GM23338 (cell line): ENCODE results near the gene NECTIN1. TPM values are rescaled to one million over a fixed set of nuclear protein-coding genes. Genes with fewer than 3 reads are reported as not detected.
A peak's percentile ranks its signal among the peaks of the same experiment; 100 is the strongest.

Experiments
- ATAC-seq: fragments of 200-7000 bp; cut with Tn5 transposase; 3 replicates; pipeline ENCODE4 v1.9.1; 2020
- DNase-seq: peaks from one replicate; pipeline ENCODE4 v3.0.0-alpha.2; 2015; ENCODE audit warnings: low spot score
- H2AFZ ChIP-seq: fragments of 200-600 bp; sonication (generic); 2 replicates; pipeline ENCODE4 v1.8.0; 2016; ENCODE audit warnings: antibody characterized with exemption, mild to moderate bottlenecking, moderate library complexity
- H3F3A ChIP-seq: fragments of 200-600 bp; sonication (generic); replicated peaks from 2 replicates; pipeline ENCODE4 v1.8.0; 2017; ENCODE audit warnings: antibody characterized with exemption, mixed run types, low read depth
- H3K27ac ChIP-seq: fragments of 200-600 bp; sonication (generic); 2 replicates; pipeline ENCODE4 v1.6.1; 2016; ENCODE audit warnings: low read depth
- H3K27me3 ChIP-seq: fragments of 200-600 bp; sonication (generic); 2 replicates; pipeline ENCODE4 v1.8.0; 2016; ENCODE audit warnings: mild to moderate bottlenecking, mixed run types, moderate library complexity; ENCODE audit not compliant: insufficient read depth
- H3K36me3 ChIP-seq: fragments of 200-600 bp; sonication (generic); 2 replicates; pipeline ENCODE4 v1.8.0; 2016; ENCODE audit warnings: mild to moderate bottlenecking; ENCODE audit not compliant: insufficient read depth
- H3K4me1 ChIP-seq: fragments of 200-600 bp; sonication (generic); 2 replicates; pipeline ENCODE4 v1.8.0; 2016; ENCODE audit warnings: mild to moderate bottlenecking, moderate library complexity; ENCODE audit not compliant: insufficient read depth
- H3K4me2 ChIP-seq: fragments of 200-600 bp; sonication (generic); 2 replicates; pipeline ENCODE4 v1.7.1; 2017; ENCODE audit warnings: mixed run types
- H3K4me3 ChIP-seq: fragments of 200-600 bp; sonication (generic); 2 replicates; pipeline ENCODE4 v1.6.1; 2016; ENCODE audit warnings: mixed run types
- H3K79me2 ChIP-seq: fragments of 200-600 bp; sonication (generic); replicated peaks from 2 replicates; pipeline ENCODE4 v1.8.0; 2017; ENCODE audit warnings: mild to moderate bottlenecking; ENCODE audit not compliant: insufficient read depth
- H3K9me2 ChIP-seq: fragments of 200-600 bp; sonication (generic); 2 replicates; pipeline ENCODE4 v1.8.0; 2017; ENCODE audit not compliant: insufficient read depth
- H4K20me1 ChIP-seq: fragments of 200-600 bp; sonication (generic); replicated peaks from 2 replicates; pipeline ENCODE4 v1.8.0; 2017; ENCODE audit warnings: mild to moderate bottlenecking; ENCODE audit not compliant: insufficient read depth
- H3K27ac Mint-ChIP-seq: 2 replicates; pipeline ENCODE4 v1.8.0; 2020; ENCODE audit warnings: inconsistent platforms, mild to moderate bottlenecking, moderate library complexity, mixed read lengths
- H3K27me3 Mint-ChIP-seq: 3 replicates; pipeline ENCODE4 v1.8.0; 2022; ENCODE audit warnings: low read depth, mild to moderate bottlenecking, moderate library complexity, mixed read lengths, inconsistent platforms; ENCODE audit not compliant: insufficient read depth, poor library complexity
- H3K36me3 Mint-ChIP-seq: 3 replicates; pipeline ENCODE4 v1.8.0; 2021; ENCODE audit warnings: low read depth, mild to moderate bottlenecking, inconsistent platforms, moderate library complexity, mixed read lengths
- H3K4me1 Mint-ChIP-seq: 3 replicates; pipeline ENCODE4 v1.8.0; 2020; ENCODE audit warnings: mild to moderate bottlenecking, inconsistent platforms, mixed read lengths
- H3K4me3 Mint-ChIP-seq: 3 replicates; pipeline ENCODE4 v1.8.0; 2021; ENCODE audit warnings: moderate library complexity, mild to moderate bottlenecking, inconsistent platforms, mixed read lengths
- H3K9me3 Mint-ChIP-seq: 3 replicates; pipeline ENCODE4 v1.8.0; 2020; ENCODE audit warnings: moderate library complexity, mild to moderate bottlenecking, inconsistent platforms, mixed read lengths
- CREB1 ChIP-seq: fragments of 250-450 bp; sonication (Bioruptor Pico); IDR thresholded peaks from 2 replicates; pipeline ENCODE4 v1.5.0; 2020; ENCODE audit warnings: low read depth, mild to moderate bottlenecking, moderate library complexity
- EZH2phosphoT487 ChIP-seq: fragments of 200-600 bp; sonication (generic); IDR thresholded peaks from one replicate; pipeline ENCODE4 v1.8.1; 2018; ENCODE audit warnings: antibody characterized with exemption; ENCODE audit not compliant: unreplicated experiment
- JUNB ChIP-seq: IDR thresholded peaks from one replicate; pipeline ENCODE4 v1.6.1; 2016; ENCODE audit warnings: antibody characterized with exemption; ENCODE audit not compliant: unreplicated experiment
- NANOG ChIP-seq: IDR thresholded peaks from 2 replicates; pipeline ENCODE4 v1.6.1; 2016; ENCODE audit warnings: antibody characterized with exemption, borderline replicate concordance
- POLR2AphosphoS5 ChIP-seq: IDR thresholded peaks from 2 replicates; pipeline ENCODE4 v1.6.1; 2016; ENCODE audit warnings: antibody characterized with exemption, low read depth
- STAT1 ChIP-seq: IDR thresholded peaks from one replicate; pipeline ENCODE4 v1.6.1; 2016; ENCODE audit warnings: antibody characterized with exemption; ENCODE audit not compliant: unreplicated experiment
- polyA plus RNA-seq: library from polyadenylated mRNA; unstranded; fragments of >200 nt; fragmentation: Nextera tagmentation; extraction: Ambion mirVana; gene quantifications from 2 replicates; pipeline ENCODE4 v1.2.1, GENCODE V29; 2016
- total RNA-seq: library from RNA; depleted of rRNA; stranded (reverse); fragments of >200 nt; shearing (Covaris generic); gene quantifications from 2 replicates; pipeline ENCODE4 v1.2.3, GENCODE V29; 2014
- TF ChIP-seq, protein P1 (sequence below), 2 experiments: fragments of 200-600 bp in 1 of 2; sonication (generic) in 1 of 2; conservative IDR thresholded peaks; 2 replicates each; pipeline versions ENCODE4 v1.5.1 to v1.6.1; 2016 to 2017; ENCODE audit warnings: antibody characterized with exemption in 2 of 2, low read depth in 2 of 2, mild to moderate bottlenecking in 2 of 2, moderate library complexity in 1 of 2
- TF ChIP-seq, protein P2 (sequence below): fragments of 250-450 bp; sonication (Bioruptor Pico); IDR thresholded peaks from 2 replicates; pipeline ENCODE4 v1.5.0; 2020; ENCODE audit warnings: mild to moderate bottlenecking, moderate library complexity

NECTIN1 gene
- total and polyA plus RNA-seq, 2 experiments from 2014 or later: 18.7 to 56.3 TPM

- H3K79me2 ChIP-seq: no peaks in the 10 kb centered on the region
- H4K20me1 ChIP-seq: no peaks in the 10 kb centered on the region
- Mint-ChIP-seq H3K36me3 (no peaks in the 10 kb centered on the region), H3K27me3 (peaks cover 19% of the 10 kb centered on the region), H3K27ac (0 out of 2 replicates have a peak overlapping the region, but pooled peaks have one; percentile 60), H3K9me3 (no peaks in the 10 kb centered on the region; the same call in 2 of the 3 replicates), H3K4me1 (peaks cover 34% of the 10 kb centered on the region), H3K4me3 (no peak overlapping the region)
- H3K27ac ChIP-seq: no peak overlapping the region
- no peak for TF ChIP-seq STAT1
- TF ChIP-seq, protein P1, sequence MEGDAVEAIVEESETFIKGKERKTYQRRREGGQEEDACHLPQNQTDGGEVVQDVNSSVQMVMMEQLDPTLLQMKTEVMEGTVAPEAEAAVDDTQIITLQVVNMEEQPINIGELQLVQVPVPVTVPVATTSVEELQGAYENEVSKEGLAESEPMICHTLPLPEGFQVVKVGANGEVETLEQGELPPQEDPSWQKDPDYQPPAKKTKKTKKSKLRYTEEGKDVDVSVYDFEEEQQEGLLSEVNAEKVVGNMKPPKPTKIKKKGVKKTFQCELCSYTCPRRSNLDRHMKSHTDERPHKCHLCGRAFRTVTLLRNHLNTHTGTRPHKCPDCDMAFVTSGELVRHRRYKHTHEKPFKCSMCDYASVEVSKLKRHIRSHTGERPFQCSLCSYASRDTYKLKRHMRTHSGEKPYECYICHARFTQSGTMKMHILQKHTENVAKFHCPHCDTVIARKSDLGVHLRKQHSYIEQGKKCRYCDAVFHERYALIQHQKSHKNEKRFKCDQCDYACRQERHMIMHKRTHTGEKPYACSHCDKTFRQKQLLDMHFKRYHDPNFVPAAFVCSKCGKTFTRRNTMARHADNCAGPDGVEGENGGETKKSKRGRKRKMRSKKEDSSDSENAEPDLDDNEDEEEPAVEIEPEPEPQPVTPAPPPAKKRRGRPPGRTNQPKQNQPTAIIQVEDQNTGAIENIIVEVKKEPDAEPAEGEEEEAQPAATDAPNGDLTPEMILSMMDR (conservative IDR thresholded peaks at IDR 0.05; ENCODE audit: low read depth in 2 of 2): no peak
- no peak for TF ChIP-seq POLR2AphosphoS5
- no peak for TF ChIP-seq NANOG
- TF ChIP-seq JUNB: no peak
- TF ChIP-seq CREB1 (CRISPR knock-in tag): no peak
- TF ChIP-seq, protein P2, sequence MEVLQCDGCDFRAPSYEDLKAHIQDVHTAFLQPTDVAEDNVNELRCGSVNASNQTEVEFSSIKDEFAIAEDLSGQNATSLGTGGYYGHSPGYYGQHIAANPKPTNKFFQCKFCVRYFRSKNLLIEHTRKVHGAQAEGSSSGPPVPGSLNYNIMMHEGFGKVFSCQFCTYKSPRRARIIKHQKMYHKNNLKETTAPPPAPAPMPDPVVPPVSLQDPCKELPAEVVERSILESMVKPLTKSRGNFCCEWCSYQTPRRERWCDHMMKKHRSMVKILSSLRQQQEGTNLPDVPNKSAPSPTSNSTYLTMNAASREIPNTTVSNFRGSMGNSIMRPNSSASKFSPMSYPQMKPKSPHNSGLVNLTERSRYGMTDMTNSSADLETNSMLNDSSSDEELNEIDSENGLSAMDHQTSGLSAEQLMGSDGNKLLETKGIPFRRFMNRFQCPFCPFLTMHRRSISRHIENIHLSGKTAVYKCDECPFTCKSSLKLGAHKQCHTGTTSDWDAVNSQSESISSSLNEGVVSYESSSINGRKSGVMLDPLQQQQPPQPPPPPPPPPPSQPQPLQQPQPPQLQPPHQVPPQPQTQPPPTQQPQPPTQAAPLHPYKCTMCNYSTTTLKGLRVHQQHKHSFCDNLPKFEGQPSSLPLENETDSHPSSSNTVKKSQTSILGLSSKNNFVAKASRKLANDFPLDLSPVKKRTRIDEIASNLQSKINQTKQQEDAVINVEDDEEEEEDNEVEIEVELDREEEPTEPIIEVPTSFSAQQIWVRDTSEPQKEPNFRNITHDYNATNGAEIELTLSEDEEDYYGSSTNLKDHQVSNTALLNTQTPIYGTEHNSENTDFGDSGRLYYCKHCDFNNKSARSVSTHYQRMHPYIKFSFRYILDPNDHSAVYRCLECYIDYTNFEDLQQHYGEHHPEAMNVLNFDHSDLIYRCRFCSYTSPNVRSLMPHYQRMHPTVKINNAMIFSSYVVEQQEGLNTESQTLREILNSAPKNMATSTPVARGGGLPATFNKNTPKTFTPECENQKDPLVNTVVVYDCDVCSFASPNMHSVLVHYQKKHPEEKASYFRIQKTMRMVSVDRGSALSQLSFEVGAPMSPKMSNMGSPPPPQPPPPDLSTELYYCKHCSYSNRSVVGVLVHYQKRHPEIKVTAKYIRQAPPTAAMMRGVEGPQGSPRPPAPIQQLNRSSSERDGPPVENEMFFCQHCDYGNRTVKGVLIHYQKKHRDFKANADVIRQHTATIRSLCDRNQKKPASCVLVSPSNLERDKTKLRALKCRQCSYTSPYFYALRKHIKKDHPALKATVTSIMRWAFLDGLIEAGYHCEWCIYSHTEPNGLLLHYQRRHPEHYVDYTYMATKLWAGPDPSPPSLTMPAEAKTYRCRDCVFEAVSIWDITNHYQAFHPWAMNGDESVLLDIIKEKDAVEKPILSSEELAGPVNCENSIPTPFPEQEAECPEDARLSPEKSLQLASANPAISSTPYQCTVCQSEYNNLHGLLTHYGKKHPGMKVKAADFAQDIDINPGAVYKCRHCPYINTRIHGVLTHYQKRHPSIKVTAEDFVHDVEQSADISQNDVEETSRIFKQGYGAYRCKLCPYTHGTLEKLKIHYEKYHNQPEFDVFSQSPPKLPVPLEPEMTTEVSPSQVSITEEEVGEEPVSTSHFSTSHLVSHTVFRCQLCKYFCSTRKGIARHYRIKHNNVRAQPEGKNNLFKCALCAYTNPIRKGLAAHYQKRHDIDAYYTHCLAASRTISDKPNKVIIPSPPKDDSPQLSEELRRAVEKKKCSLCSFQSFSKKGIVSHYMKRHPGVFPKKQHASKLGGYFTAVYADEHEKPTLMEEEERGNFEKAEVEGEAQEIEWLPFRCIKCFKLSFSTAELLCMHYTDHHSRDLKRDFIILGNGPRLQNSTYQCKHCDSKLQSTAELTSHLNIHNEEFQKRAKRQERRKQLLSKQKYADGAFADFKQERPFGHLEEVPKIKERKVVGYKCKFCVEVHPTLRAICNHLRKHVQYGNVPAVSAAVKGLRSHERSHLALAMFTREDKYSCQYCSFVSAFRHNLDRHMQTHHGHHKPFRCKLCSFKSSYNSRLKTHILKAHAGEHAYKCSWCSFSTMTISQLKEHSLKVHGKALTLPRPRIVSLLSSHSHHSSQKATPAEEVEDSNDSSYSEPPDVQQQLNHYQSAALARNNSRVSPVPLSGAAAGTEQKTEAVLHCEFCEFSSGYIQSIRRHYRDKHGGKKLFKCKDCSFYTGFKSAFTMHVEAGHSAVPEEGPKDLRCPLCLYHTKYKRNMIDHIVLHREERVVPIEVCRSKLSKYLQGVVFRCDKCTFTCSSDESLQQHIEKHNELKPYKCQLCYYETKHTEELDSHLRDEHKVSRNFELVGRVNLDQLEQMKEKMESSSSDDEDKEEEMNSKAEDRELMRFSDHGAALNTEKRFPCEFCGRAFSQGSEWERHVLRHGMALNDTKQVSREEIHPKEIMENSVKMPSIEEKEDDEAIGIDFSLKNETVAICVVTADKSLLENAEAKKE: no peak
- no peak for TF ChIP-seq EZH2phosphoT487
- H3K4me3 ChIP-seq: no peak overlapping the region
- peaks cover 18% of the 10 kb centered on the region; the same call in 1 of the 2 replicates for H3K4me1 ChIP-seq
- no peaks in the 10 kb centered on the region for H3K9me2 ChIP-seq
- no peak overlapping the region for H2AFZ ChIP-seq
- peak; percentile 77 for ATAC-seq
- no peak for DNase-seq
- H3K27me3 ChIP-seq: no peaks in the 10 kb centered on the region
- no peaks in the 10 kb centered on the region for H3K36me3 ChIP-seq
- H3K4me2 ChIP-seq: no peak overlapping the region
- H3F3A ChIP-seq: no peaks in the 10 kb centered on the region
Measured at GRCh38 chr11:119614222-119615002, 114.6 kb downstream of the NECTIN1 start.
